ENCODE measurements around the gene ST7.

ST7 gene

DNA sequence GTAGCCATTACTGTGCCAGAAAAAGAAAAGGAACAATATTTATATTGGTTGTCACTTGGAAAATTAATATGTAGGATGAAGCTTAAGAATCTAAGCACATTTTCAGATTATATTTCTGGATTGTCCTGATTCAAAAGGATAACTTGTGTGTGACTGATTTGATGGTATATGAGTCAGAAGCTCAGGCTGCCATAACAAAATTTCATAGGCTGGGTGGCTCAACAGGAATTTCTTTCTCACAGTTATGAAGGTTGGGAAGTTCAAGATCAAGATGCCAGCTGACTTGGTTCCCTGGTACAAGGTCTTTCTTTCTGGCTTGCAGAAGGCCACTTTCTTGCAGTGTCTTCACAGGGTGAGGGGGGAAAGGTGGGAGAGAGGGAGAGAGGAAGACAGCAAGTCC is 108.5 kb downstream of the ST7 start:
- no peak for DNase-seq (ENCODE audit: low read depth in 2 of 2, low spot score in 1 of 2)

DNA sequence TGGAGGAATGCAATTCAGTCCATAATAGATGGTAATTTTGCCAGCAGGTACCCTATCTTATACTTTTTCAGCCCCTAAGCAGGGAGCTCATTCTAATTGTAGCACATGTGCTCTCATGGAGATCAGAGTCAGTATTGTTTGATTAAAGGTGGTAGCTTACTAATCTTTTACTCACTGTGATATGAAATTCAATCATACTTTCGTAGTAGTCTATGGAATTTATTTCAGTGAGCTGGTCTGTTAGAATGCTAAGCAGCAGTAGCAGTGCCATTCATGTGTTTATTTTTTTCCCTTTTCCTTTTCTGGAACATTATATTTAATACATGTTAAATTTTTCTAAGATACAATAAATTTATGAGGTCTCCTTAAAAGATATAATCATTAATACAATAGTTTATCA is 109.0 kb downstream of the ST7 start:
- DNase-seq (ENCODE audit: low read depth in 2 of 2, low spot score in 1 of 2): no peak

DNA sequence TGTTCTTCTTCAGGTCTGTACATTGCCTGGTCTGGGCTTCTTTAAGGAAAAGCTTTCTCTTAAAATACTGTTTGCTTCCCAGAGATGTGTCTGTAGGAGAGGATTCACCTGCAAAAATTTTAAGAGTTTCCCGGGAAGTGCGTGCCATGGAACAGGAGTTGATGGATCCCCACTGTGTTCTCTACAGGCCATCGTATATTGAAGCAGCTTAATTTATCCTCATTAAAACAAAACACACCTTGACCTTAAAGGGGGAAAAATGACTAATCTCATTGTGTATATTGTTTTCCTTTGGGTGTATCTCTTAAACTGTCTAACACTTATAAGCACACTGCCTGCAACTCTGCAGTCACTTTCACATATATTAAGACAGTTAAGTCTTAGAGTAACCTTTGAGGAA is 111.4 kb downstream of the ST7 start:
- DNase-seq (ENCODE audit: low read depth in 2 of 2, low spot score in 1 of 2): no peak

DNA sequence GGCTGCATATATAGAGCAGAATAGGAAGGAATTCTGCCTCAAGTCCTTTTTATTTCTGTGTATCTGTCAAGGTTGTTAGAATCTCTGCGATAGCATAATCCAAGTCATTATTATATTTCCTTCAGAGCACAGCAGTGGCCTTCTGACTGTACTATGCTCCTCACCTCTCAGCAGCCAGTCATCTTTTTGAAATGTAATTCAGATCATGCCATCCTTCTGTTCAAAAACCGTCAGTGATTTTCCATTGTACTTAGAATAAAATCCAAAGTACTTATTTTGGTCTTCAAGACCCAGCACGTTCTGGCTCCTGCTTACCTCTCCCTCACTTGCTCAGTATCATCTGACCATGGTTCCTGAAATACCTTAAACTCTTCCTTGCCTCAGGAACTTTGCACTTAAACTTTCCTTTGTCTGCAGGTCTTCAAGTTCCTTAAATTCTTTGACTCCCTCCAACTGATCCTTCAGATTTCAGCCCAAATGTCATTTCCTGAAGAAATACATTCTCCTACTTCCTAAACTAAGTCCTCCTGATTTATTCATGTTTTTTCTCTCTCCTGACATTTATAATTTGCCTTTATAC is 112.4 kb downstream of the ST7 start:
- DNase-seq (ENCODE audit: low read depth in 2 of 2, low spot score in 1 of 2): no peak

- DNase-seq (ENCODE audit: low read depth in 2 of 2, low spot score in 1 of 2): no peak
Observed at GRCh38 chr7:117066668-117067067, 113.4 kb downstream of the ST7 start.

GRCh38 chr7:117067340-117067739 is 114.0 kb downstream of the ST7 start:
- DNase-seq (ENCODE audit: low read depth in 2 of 2, low spot score in 1 of 2): no peak

- no peak for DNase-seq (ENCODE audit: low read depth in 2 of 2, low spot score in 1 of 2)
Observed at GRCh38 chr7:117068511-117069145, 115.3 kb downstream of the ST7 start.

GRCh38 chr7:117069379-117069778 is 116.1 kb downstream of the ST7 start:
- DNase-seq (ENCODE audit: low read depth in 2 of 2, low spot score in 1 of 2): no peak

- DNase-seq (ENCODE audit: low read depth in 2 of 2, low spot score in 1 of 2): no peak
Observed at GRCh38 chr7:117071551-117071950, 118.2 kb downstream of the ST7 start.

DNA sequence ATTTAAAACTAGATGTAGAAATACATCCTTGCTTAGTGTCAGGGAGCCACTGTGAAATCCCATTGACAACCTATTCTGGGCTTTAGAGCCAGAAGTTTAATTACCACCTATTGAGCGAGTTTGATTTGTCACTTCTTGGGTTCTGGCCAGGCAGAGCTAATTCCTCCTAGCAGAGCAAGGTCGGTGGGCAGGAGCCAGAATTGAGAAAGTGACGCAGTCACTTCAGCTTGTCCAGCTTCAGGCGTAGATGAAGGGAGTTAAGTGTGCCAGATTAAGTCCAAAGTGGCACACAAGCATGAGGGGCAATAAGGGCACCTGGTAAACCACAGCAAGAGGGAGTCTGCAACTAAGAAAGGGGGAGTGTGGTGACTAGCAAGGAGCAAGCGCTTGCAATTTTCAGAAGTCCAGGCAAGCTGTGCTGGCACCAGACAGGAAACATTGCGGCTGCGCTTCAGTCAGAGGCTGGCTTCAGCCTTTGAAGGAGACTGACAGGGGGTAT is 119.4 kb downstream of the ST7 start:
- DNase-seq (ENCODE audit: low read depth in 2 of 2, low spot score in 1 of 2): no peak

DNA sequence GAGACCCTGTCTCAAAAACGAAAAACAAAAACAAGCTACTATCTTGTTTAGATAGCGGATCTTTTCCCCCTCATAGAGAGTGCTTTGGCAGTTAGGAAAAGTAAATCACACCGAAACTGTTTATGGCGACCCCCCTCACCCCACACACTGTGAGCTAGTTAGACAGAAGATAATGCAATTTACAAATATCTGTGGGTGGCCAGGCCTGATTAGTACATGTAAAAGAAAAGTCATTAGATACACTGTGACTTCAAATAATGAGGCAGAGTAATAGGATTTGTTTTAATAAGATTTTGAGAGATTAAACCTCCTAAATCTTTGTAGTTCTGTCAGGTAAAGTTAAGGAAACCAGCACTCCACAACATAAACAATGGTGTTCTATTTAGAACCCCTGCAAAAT is 121.1 kb downstream of the ST7 start:
- DNase-seq (ENCODE audit: low read depth in 2 of 2, low spot score in 1 of 2): no peak

- no peak for DNase-seq (ENCODE audit: low read depth in 2 of 2, low spot score in 1 of 2)
Observed at GRCh38 chr7:117075934-117076333, 122.6 kb downstream of the ST7 start.

- no peak for DNase-seq (ENCODE audit: low read depth in 2 of 2, low spot score in 1 of 2)
Observed at GRCh38 chr7:117076426-117076943, 123.2 kb downstream of the ST7 start.

DNA sequence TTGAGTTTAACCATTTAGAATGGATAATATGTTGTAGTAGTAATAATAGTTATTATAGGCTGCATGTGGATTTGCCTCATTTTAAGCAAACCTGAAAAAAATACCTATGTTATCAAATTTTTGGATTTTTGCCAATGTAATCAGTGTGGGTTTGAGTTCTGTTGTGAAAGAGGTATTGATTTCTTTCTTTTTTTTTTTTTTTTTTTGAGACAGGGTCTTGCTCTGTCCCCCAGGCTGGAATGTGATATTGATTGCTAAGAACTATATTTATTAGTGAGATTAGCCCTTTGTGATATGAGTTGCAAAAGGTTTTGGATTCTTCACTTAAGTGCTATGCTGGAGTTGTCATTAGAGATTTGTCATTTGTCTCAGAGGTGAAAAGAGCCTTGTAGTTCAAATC is 124.4 kb downstream of the ST7 start:
- no peak for DNase-seq (ENCODE audit: low read depth in 2 of 2, low spot score in 1 of 2)

DNA sequence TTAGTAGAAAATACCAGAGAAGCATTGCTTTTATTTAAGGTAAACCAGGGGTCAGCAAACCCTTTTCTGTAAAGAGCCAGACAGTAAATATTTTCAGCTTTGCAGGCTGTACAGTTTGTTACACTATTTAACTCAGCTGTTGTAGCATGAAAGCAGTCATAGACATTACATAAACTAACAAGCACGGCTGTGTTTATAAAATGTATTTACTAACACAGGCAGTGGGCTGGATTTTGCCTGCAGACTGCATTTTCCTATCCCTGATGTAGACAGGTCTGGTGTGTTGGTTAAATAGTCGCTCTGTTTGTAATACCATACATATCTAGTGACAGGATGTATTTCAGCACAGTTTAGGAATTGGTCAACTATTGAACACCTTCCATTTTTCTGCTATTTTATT is 129.3 kb downstream of the ST7 start:
- no peak for DNase-seq (ENCODE audit: low read depth in 2 of 2, low spot score in 1 of 2)

DNA sequence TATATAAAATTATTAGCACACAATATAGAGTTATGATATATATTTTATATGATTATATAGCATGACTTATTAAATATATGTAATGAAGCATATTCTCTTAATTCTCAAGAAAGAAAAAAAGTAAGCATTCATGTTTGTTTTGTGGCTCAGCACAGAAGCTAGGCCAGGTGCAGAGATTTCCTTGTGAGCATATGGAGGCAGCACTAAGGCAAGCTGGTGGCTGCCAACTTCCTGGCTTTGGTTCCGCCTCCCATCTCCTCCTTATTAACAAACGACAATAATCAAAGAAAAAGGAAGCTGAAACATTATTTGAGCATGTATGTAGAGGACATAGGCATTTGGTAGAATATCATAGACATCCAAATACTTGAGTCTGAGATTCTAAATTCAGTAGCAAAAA is 130.3 kb downstream of the ST7 start:
- no peak for DNase-seq (ENCODE audit: low read depth in 2 of 2, low spot score in 1 of 2)

GRCh38 chr7:117084286-117084685 is 131.0 kb downstream of the ST7 start:
- DNase-seq (ENCODE audit: low read depth in 2 of 2, low spot score in 1 of 2): no peak

- no peak for DNase-seq (ENCODE audit: low read depth in 2 of 2, low spot score in 1 of 2)
Observed at GRCh38 chr7:117085275-117085674, 132.0 kb downstream of the ST7 start.

- DNase-seq (ENCODE audit: low read depth in 2 of 2, low spot score in 1 of 2): no peak
Observed at GRCh38 chr7:117085769-117086463, 132.6 kb downstream of the ST7 start.

DNA sequence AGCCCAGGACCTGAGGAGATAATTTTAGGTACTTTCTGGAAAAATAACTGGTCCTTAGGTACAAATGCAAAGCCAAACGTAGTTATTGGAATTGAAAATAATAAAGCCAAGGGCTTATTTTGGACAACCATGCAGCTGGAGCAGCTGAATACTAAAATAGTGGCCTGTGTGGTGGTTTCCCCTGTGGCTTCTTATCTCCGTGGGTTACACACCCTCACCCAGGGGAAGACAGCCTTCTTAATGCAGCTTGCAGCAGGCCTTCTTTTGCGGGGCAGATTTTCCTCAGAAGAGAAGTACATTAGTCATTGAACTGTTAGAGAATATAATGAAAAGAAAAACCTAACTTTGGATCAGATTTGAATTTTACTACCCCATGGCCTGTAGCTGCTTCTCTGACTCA is 133.5 kb downstream of the ST7 start:
- no peak for DNase-seq (ENCODE audit: low read depth in 2 of 2, low spot score in 1 of 2)

- no peak for DNase-seq (ENCODE audit: low read depth in 2 of 2, low spot score in 1 of 2)
Observed at GRCh38 chr7:117087639-117088396, 134.5 kb downstream of the ST7 start.

Data from stimulated activated CD8-positive, alpha-beta memory T cell treated with anti-CD3 and anti-CD28 coated beads, Interleukin-4, amount 100 ng/mL, for 4 hours (primary cell).